A673 (cell line): ENCODE data around the gene PCSK6.

Experiments used
- CTCF ChIP-seq: fragments of 300-800, 200-600 bp; sonication (generic); conservative IDR thresholded peaks from 2 replicates; pipeline ENCODE4 v1.5.1; 2017; ENCODE audit warnings: low read depth, mild to moderate bottlenecking, antibody characterized with exemption, low read length, moderate library complexity, mixed read lengths
- EZH2 ChIP-seq: fragments of 200-600 bp; sonication (generic); IDR thresholded peaks from 2 replicates; pipeline ENCODE4 v1.6.1; 2017; ENCODE audit warnings: borderline replicate concordance, low read depth, mild to moderate bottlenecking, mixed read lengths, antibody characterized with exemption, low read length; ENCODE audit not compliant: poor library complexity, severe bottlenecking

- TF ChIP-seq CTCF: no peak
- TF ChIP-seq EZH2: no peak
These were observed 110.6 kb downstream of the PCSK6 start for GRCh38 chr15:101378879-101379278.
